ENCODE results near the gene GH2. TPM values are rescaled to one million over a fixed set of nuclear protein-coding genes. Genes with fewer than 3 reads are reported as not detected.

Gene GH2
- total RNA-seq, 4 donors from 2014 or later: not detected

DNA sequence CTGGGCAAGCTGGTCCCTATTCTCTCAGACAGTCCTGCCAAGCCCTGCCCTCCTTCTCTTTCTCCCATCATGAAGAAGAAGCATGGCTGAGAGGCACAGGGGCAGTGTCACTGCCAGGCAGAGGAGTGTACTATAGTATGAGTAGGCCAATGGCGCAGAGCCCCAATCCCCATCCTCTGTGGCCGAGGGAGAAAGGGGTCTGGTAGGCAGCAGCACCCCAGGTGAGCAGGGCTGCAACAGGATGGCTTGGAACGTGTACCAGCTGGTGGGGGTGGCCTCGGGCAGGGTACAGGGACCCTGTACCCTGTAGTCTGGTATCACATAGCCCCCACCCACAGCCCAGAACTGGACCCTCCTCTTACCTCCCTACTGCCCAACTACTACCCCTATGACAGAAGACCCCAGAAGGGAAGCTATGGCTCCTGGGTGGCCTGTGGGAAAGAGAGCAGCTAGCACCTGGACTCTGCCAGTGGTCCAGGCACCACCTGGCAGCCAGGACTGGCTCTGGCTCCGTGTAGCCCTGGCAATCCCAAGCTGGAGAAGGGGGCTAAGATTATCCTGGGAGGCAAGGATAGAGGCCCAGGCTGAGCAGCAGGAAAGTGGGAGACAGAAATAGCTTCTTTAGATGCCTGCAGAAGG is 43.7 kb downstream of the GH2 start:
- in situ Hi-C loops (cut with MboI; ENCODE audit: low pct_ligation_motif_present in 1 of 4, low pct_unique_long_range_greater_than_20kb in 1 of 4, low sequenced_read_pairs in 3 of 4): no loop called here
- intact Hi-C loops (cut with DNase I; ENCODE audit: low total_unique reads): no loop called here
- Histone ChIP-seq H3K36me3 (peaks cover 0 to 26% (median 6%) of the 10 kb centered on the region in 4 donors), H3K4me1 (peaks cover 29 to 61% (median 48%) of the 10 kb centered on the region in 4 donors), H3K27ac (peak overlapping the region; percentile 96 to 99 (median 97)), H3K9me3 (no peaks in the 10 kb centered on the region), H3K4me3 (no peak overlapping the region), H3K27me3 (no peaks in the 10 kb centered on the region)
- DNase-seq: no peak
- TF ChIP-seq, protein P1, sequence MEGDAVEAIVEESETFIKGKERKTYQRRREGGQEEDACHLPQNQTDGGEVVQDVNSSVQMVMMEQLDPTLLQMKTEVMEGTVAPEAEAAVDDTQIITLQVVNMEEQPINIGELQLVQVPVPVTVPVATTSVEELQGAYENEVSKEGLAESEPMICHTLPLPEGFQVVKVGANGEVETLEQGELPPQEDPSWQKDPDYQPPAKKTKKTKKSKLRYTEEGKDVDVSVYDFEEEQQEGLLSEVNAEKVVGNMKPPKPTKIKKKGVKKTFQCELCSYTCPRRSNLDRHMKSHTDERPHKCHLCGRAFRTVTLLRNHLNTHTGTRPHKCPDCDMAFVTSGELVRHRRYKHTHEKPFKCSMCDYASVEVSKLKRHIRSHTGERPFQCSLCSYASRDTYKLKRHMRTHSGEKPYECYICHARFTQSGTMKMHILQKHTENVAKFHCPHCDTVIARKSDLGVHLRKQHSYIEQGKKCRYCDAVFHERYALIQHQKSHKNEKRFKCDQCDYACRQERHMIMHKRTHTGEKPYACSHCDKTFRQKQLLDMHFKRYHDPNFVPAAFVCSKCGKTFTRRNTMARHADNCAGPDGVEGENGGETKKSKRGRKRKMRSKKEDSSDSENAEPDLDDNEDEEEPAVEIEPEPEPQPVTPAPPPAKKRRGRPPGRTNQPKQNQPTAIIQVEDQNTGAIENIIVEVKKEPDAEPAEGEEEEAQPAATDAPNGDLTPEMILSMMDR (IDR thresholded peaks at IDR 0.05): no peak
- TF ChIP-seq EP300 (IDR thresholded peaks at IDR 0.05; ENCODE audit: low read depth): no peak
- TF ChIP-seq POLR2AphosphoS5 (IDR thresholded peaks at IDR 0.05): no peak
- no peak for TF ChIP-seq POLR2A (IDR thresholded peaks at IDR 0.05)
- WGBS, 2 donors (ENCODE audit: low coverage in 1 of 2): 79% methylated on average over 5 of the region's 5 CpGs; no CpG with 5 or more reads in 1 of the 2 donors

DNA sequence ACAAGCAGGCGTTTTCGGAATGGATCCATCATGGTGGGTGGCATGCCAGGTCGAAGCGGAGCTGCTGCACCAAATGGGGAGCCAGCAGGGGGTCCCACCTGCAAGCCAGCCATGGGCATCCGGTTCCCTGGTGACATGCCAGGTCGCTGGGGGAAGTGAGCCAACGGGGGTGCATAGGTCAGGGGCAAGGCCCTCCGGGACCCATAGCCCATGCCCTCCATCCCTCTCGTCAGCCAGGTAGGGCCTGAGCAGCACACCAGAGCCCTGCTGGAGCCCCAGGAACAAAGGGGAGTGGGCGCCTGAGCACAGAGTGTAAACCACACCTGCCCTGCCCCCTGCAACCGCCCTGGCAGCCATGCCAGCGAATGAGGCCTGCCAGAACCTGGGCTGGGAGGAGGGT is 44.3 kb downstream of the GH2 start:
- Histone ChIP-seq H3K27me3 (no peaks in the 10 kb centered on the region), H3K27ac (peak overlapping the region; percentile 96 to 99 (median 97)), H3K4me3 (no peak overlapping the region), H3K4me1 (peaks cover 29 to 61% (median 48%) of the 10 kb centered on the region in 4 donors), H3K36me3 (peaks cover 0 to 32% (median 9%) of the 10 kb centered on the region in 4 donors), H3K9me3 (no peaks in the 10 kb centered on the region)
- WGBS, 2 donors (ENCODE audit: low coverage in 1 of 2): 90% methylated on average over 11 of the region's 12 CpGs; no CpG with 5 or more reads in 1 of the 2 donors
- no peak for TF ChIP-seq POLR2AphosphoS5 (IDR thresholded peaks at IDR 0.05)
- TF ChIP-seq POLR2A (IDR thresholded peaks at IDR 0.05): no peak
- TF ChIP-seq, protein P1 (IDR thresholded peaks at IDR 0.05): no peak
- TF ChIP-seq EP300 (IDR thresholded peaks at IDR 0.05; ENCODE audit: low read depth): no peak
- intact Hi-C loops (cut with DNase I; ENCODE audit: low total_unique reads) (no loop called here), in situ Hi-C loops (cut with MboI; ENCODE audit: low pct_ligation_motif_present in 1 of 4, low pct_unique_long_range_greater_than_20kb in 1 of 4, low sequenced_read_pairs in 3 of 4) (no loop called here)
- no peak for DNase-seq

DNA sequence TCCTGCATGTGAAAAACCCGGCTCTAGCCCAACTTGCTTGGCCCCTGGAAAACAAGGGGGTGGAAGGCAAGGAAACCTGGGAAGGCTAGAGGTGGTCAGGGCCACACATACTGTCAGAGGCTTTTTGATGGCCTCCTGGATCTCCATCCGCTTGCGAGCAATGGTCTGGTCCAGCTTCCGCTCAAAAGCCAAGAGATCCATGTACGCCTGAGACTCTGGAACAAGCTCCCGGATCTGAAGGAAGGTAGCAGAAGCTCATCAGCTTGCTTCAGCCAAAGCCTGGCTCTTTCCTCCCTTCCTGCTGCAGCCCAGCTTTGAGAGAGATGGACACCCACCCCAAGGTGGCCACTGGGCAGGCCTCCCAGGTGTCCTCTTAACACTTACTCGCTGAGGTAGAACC is 44.9 kb downstream of the GH2 start:
- in situ Hi-C loops (cut with MboI; ENCODE audit: low pct_ligation_motif_present in 1 of 4, low pct_unique_long_range_greater_than_20kb in 1 of 4, low sequenced_read_pairs in 3 of 4): no loop called here

DNA sequence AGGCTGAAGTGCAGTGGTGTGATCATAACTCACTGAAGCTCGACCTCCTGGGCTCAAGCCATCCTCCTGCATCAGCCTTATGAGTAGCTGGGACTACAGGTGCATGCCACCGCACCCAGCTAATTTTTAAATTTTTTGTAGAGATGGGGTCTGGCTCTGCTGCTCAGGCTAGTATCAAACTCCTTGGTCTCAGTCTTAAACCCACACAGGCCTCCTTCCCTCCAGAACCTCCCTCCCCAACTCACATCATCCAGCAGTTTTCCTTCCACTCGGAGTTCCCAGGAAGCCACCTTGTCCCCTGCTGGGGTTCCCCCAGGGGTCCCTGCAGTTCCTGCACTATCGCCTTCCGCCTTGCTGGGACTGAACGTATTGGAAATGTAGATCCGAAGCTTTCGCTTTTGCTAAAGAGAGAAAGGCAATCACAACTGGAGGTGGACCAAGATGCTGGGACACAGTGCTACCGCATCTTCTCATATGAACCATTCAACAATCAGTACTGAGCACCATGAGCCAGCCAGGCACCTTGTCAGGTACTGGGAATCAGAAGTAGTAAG is 46.5 kb downstream of the GH2 start:
- in situ Hi-C loops (cut with MboI; ENCODE audit: low pct_ligation_motif_present in 1 of 4, low pct_unique_long_range_greater_than_20kb in 1 of 4, low sequenced_read_pairs in 3 of 4): no loop called here
- intact Hi-C loops (cut with DNase I; ENCODE audit: low total_unique reads): no loop called here
- TF ChIP-seq EP300 (IDR thresholded peaks at IDR 0.05; ENCODE audit: low read depth) (no peak), POLR2AphosphoS5 (IDR thresholded peaks at IDR 0.05) (no peak), POLR2A (IDR thresholded peaks at IDR 0.05) (no peak)
- TF ChIP-seq, protein P1 (IDR thresholded peaks at IDR 0.05): no peak
- Histone ChIP-seq H3K4me3 (no peak overlapping the region), H3K36me3 (peaks cover 0 to 55% (median 23%) of the 10 kb centered on the region in 4 donors), H3K27ac (peak overlapping the region in 2 of 4 donors; percentile 1 to 28), H3K27me3 (no peaks in the 10 kb centered on the region), H3K4me1 (peaks cover 16 to 47% (median 34%) of the 10 kb centered on the region in 4 donors), H3K9me3 (no peaks in the 10 kb centered on the region)
- WGBS, 2 donors (ENCODE audit: low coverage in 1 of 2): 91 to 96% methylated on average over 7 to 9 of the region's 9 CpGs
- no peak for DNase-seq

More for the DNA sequence above, 44.9 kb downstream of the GH2 start:
- DNase-seq: no peak
- Histone ChIP-seq H3K27ac (peak overlapping the region in 3 of 4 donors; percentile 96 to 99 (median 97)), H3K4me3 (no peak overlapping the region), H3K9me3 (no peaks in the 10 kb centered on the region), H3K27me3 (no peaks in the 10 kb centered on the region), H3K4me1 (peaks cover 29 to 61% (median 48%) of the 10 kb centered on the region in 4 donors), H3K36me3 (peaks cover 0 to 39% (median 13%) of the 10 kb centered on the region in 4 donors)
- intact Hi-C loops (cut with DNase I; ENCODE audit: low total_unique reads): no loop called here
- WGBS, 2 donors (ENCODE audit: low coverage in 1 of 2): 99% methylated on average over 7 of the region's 7 CpGs; no CpG with 5 or more reads in 1 of the 2 donors
- TF ChIP-seq EP300 (IDR thresholded peaks at IDR 0.05; ENCODE audit: low read depth) (no peak), POLR2A (IDR thresholded peaks at IDR 0.05) (no peak), POLR2AphosphoS5 (IDR thresholded peaks at IDR 0.05) (no peak)
- TF ChIP-seq, protein P1 (IDR thresholded peaks at IDR 0.05): no peak

All from transverse colon (tissue), 4 donors.